GM23338 (cell line): ENCODE data around the gene PHYKPL. TPM values are rescaled to one million over a fixed set of nuclear protein-coding genes. Genes with fewer than 3 reads are reported as not detected.

ENCODE experiments used
- ATAC-seq: fragments of 200-7000 bp; cut with Tn5 transposase; 3 replicates; pipeline ENCODE4 v1.9.1; 2020
- DNase-seq: peaks from one replicate; pipeline ENCODE4 v3.0.0-alpha.2; 2015; ENCODE audit warnings: low spot score
- H2AFZ ChIP-seq: fragments of 200-600 bp; sonication (generic); 2 replicates; pipeline ENCODE4 v1.8.0; 2016; ENCODE audit warnings: antibody characterized with exemption, mild to moderate bottlenecking, moderate library complexity
- H3F3A ChIP-seq: fragments of 200-600 bp; sonication (generic); replicated peaks from 2 replicates; pipeline ENCODE4 v1.8.0; 2017; ENCODE audit warnings: antibody characterized with exemption, mixed run types, low read depth
- H3K27ac ChIP-seq: fragments of 200-600 bp; sonication (generic); 2 replicates; pipeline ENCODE4 v1.6.1; 2016; ENCODE audit warnings: low read depth
- H3K27me3 ChIP-seq: fragments of 200-600 bp; sonication (generic); 2 replicates; pipeline ENCODE4 v1.8.0; 2016; ENCODE audit warnings: mild to moderate bottlenecking, mixed run types, moderate library complexity; ENCODE audit not compliant: insufficient read depth
- H3K36me3 ChIP-seq: fragments of 200-600 bp; sonication (generic); 2 replicates; pipeline ENCODE4 v1.8.0; 2016; ENCODE audit warnings: mild to moderate bottlenecking; ENCODE audit not compliant: insufficient read depth
- H3K4me1 ChIP-seq: fragments of 200-600 bp; sonication (generic); 2 replicates; pipeline ENCODE4 v1.8.0; 2016; ENCODE audit warnings: mild to moderate bottlenecking, moderate library complexity; ENCODE audit not compliant: insufficient read depth
- H3K4me2 ChIP-seq: fragments of 200-600 bp; sonication (generic); 2 replicates; pipeline ENCODE4 v1.7.1; 2017; ENCODE audit warnings: mixed run types
- H3K4me3 ChIP-seq: fragments of 200-600 bp; sonication (generic); 2 replicates; pipeline ENCODE4 v1.6.1; 2016; ENCODE audit warnings: mixed run types
- H3K79me2 ChIP-seq: fragments of 200-600 bp; sonication (generic); replicated peaks from 2 replicates; pipeline ENCODE4 v1.8.0; 2017; ENCODE audit warnings: mild to moderate bottlenecking; ENCODE audit not compliant: insufficient read depth
- H3K9me2 ChIP-seq: fragments of 200-600 bp; sonication (generic); 2 replicates; pipeline ENCODE4 v1.8.0; 2017; ENCODE audit not compliant: insufficient read depth
- H4K20me1 ChIP-seq: fragments of 200-600 bp; sonication (generic); replicated peaks from 2 replicates; pipeline ENCODE4 v1.8.0; 2017; ENCODE audit warnings: mild to moderate bottlenecking; ENCODE audit not compliant: insufficient read depth
- H3K27ac Mint-ChIP-seq: 2 replicates; pipeline ENCODE4 v1.8.0; 2020; ENCODE audit warnings: inconsistent platforms, mild to moderate bottlenecking, moderate library complexity, mixed read lengths
- H3K27me3 Mint-ChIP-seq: 3 replicates; pipeline ENCODE4 v1.8.0; 2022; ENCODE audit warnings: low read depth, mild to moderate bottlenecking, moderate library complexity, mixed read lengths, inconsistent platforms; ENCODE audit not compliant: insufficient read depth, poor library complexity
- H3K36me3 Mint-ChIP-seq: 3 replicates; pipeline ENCODE4 v1.8.0; 2021; ENCODE audit warnings: low read depth, mild to moderate bottlenecking, inconsistent platforms, moderate library complexity, mixed read lengths
- H3K4me1 Mint-ChIP-seq: 3 replicates; pipeline ENCODE4 v1.8.0; 2020; ENCODE audit warnings: mild to moderate bottlenecking, inconsistent platforms, mixed read lengths
- H3K4me3 Mint-ChIP-seq: 3 replicates; pipeline ENCODE4 v1.8.0; 2021; ENCODE audit warnings: moderate library complexity, mild to moderate bottlenecking, inconsistent platforms, mixed read lengths
- H3K9me3 Mint-ChIP-seq: 3 replicates; pipeline ENCODE4 v1.8.0; 2020; ENCODE audit warnings: moderate library complexity, mild to moderate bottlenecking, inconsistent platforms, mixed read lengths
- CREB1 ChIP-seq: fragments of 250-450 bp; sonication (Bioruptor Pico); IDR thresholded peaks from 2 replicates; pipeline ENCODE4 v1.5.0; 2020; ENCODE audit warnings: low read depth, mild to moderate bottlenecking, moderate library complexity
- CTCF ChIP-seq, 2 experiments: fragments of 200-600 bp in 1 of 2; sonication (generic) in 1 of 2; conservative IDR thresholded peaks; 2 replicates each; pipeline versions ENCODE4 v1.5.1 to v1.6.1; 2016 to 2017; ENCODE audit warnings: antibody characterized with exemption in 2 of 2, low read depth in 2 of 2, mild to moderate bottlenecking in 2 of 2, moderate library complexity in 1 of 2
- EZH2 ChIP-seq: fragments of 200-600 bp; sonication (generic); IDR thresholded peaks from one replicate; pipeline ENCODE4 v1.8.0; 2017; ENCODE audit warnings: antibody characterized with exemption, mild to moderate bottlenecking, low read depth; ENCODE audit not compliant: unreplicated experiment
- EZH2phosphoT487 ChIP-seq: fragments of 200-600 bp; sonication (generic); IDR thresholded peaks from one replicate; pipeline ENCODE4 v1.8.1; 2018; ENCODE audit warnings: antibody characterized with exemption; ENCODE audit not compliant: unreplicated experiment
- NANOG ChIP-seq: IDR thresholded peaks from 2 replicates; pipeline ENCODE4 v1.6.1; 2016; ENCODE audit warnings: antibody characterized with exemption, borderline replicate concordance
- POLR2AphosphoS5 ChIP-seq: IDR thresholded peaks from 2 replicates; pipeline ENCODE4 v1.6.1; 2016; ENCODE audit warnings: antibody characterized with exemption, low read depth
- STAT1 ChIP-seq: IDR thresholded peaks from one replicate; pipeline ENCODE4 v1.6.1; 2016; ENCODE audit warnings: antibody characterized with exemption; ENCODE audit not compliant: unreplicated experiment
- ZNF331 ChIP-seq: fragments of 250-450 bp; sonication (Bioruptor Pico); IDR thresholded peaks from 2 replicates; pipeline ENCODE4 v1.5.0; 2020; ENCODE audit warnings: low read depth, mild to moderate bottlenecking, moderate library complexity
- ZNF462 ChIP-seq: fragments of 250-450 bp; sonication (Bioruptor Pico); IDR thresholded peaks from 2 replicates; pipeline ENCODE4 v1.5.0; 2020; ENCODE audit warnings: mild to moderate bottlenecking, moderate library complexity
- polyA plus RNA-seq: library from polyadenylated mRNA; unstranded; fragments of >200 nt; fragmentation: Nextera tagmentation; extraction: Ambion mirVana; gene quantifications from 2 replicates; pipeline ENCODE4 v1.2.1, GENCODE V29; 2016
- total RNA-seq: library from RNA; depleted of rRNA; stranded (reverse); fragments of >200 nt; shearing (Covaris generic); gene quantifications from 2 replicates; pipeline ENCODE4 v1.2.3, GENCODE V29; 2014

The PHYKPL gene
- total and polyA plus RNA-seq, 2 experiments from 2014 or later: 15.9 to 20.8 TPM

- Histone ChIP-seq H3K9me2 (no peaks in the 10 kb centered on the region), H3K79me2 (peaks cover 18% of the 10 kb centered on the region), H3K27ac (0 out of 2 replicates have a peak overlapping the region, but pooled peaks have one; percentile 50), H3K36me3 (peaks cover 57% of the 10 kb centered on the region), H3K27me3 (no peaks in the 10 kb centered on the region), H3K4me3 (no peak overlapping the region), H4K20me1 (peaks cover 50% of the 10 kb centered on the region), H3K4me2 (no peak overlapping the region), H2AFZ (no peak overlapping the region), H3F3A (peaks cover 81% of the 10 kb centered on the region), H3K4me1 (peaks cover 8% of the 10 kb centered on the region; the same call in 1 of the 2 replicates)
- peaks cover 39% of the 10 kb centered on the region for H3K27me3 Mint-ChIP-seq
- no peaks in the 10 kb centered on the region for H3K9me3 Mint-ChIP-seq
- peak; percentile 1; the same call in 2 of the 3 replicates for ATAC-seq
- H3K36me3 Mint-ChIP-seq: peaks cover 98% of the 10 kb centered on the region
- H3K4me3 Mint-ChIP-seq: no peak overlapping the region
- H3K27ac Mint-ChIP-seq: no peak overlapping the region
- DNase-seq: no peak
- peaks cover 40% of the 10 kb centered on the region for H3K4me1 Mint-ChIP-seq
- TF ChIP-seq STAT1 (no peak), POLR2AphosphoS5 (peak; percentile 65)
Measured at GRCh38 chr5:178212241-178213002, 20.2 kb downstream of the PHYKPL start.

GRCh38 chr5:178211095-178212048 is 21.2 kb downstream of the PHYKPL start:
- DNase-seq (no peak), ATAC-seq (no peak)
- H3K4me2 ChIP-seq: no peak overlapping the region
- H3K4me3 ChIP-seq: no peak overlapping the region
- Mint-ChIP-seq H3K27me3 (peaks cover 44% of the 10 kb centered on the region), H3K4me1 (peaks cover 47% of the 10 kb centered on the region), H3K27ac (peak overlapping the region; percentile 44; the same call in 1 of the 2 replicates), H3K4me3 (peak overlapping the region; percentile 8; the same call in 1 of the 3 replicates), H3K9me3 (no peaks in the 10 kb centered on the region), H3K36me3 (peaks cover 99% of the 10 kb centered on the region)
- H3F3A ChIP-seq: peaks cover 87% of the 10 kb centered on the region
- peaks cover 59% of the 10 kb centered on the region for H3K36me3 ChIP-seq
- H3K79me2 ChIP-seq: peaks cover 29% of the 10 kb centered on the region
- H3K9me2 ChIP-seq: no peaks in the 10 kb centered on the region
- H4K20me1 ChIP-seq: peaks cover 60% of the 10 kb centered on the region
- H2AFZ ChIP-seq: no peak overlapping the region
- H3K27ac ChIP-seq: peak overlapping the region; percentile 78; the same call in 1 of the 2 replicates
- H3K4me1 ChIP-seq: peaks cover 18% of the 10 kb centered on the region
- H3K27me3 ChIP-seq: no peaks in the 10 kb centered on the region
- TF ChIP-seq ZNF462 (CRISPR knock-in tag): no peak
- TF ChIP-seq NANOG: no peak
- no peak for TF ChIP-seq EZH2
- TF ChIP-seq EZH2phosphoT487: no peak
- TF ChIP-seq CTCF (conservative IDR thresholded peaks at IDR 0.05; ENCODE audit: low read depth in 2 of 2): no peak
- no peak for TF ChIP-seq STAT1
- no peak for TF ChIP-seq CREB1 (CRISPR knock-in tag)
- TF ChIP-seq ZNF331 (CRISPR knock-in tag): no peak
- TF ChIP-seq POLR2AphosphoS5: no peak; the same call in none of the 2 replicates
